GM19099 (cell line): ENCODE measurements around the gene SLC29A2.

Experiments
- POLR2A ChIP-seq: IDR thresholded peaks from 3 replicates; pipeline ENCODE4 v1.6.1; 2011; ENCODE audit warnings: low read depth; ENCODE audit not compliant: insufficient read length; ENCODE audit errors: extremely low read depth

The SLC29A2 gene

DNA sequence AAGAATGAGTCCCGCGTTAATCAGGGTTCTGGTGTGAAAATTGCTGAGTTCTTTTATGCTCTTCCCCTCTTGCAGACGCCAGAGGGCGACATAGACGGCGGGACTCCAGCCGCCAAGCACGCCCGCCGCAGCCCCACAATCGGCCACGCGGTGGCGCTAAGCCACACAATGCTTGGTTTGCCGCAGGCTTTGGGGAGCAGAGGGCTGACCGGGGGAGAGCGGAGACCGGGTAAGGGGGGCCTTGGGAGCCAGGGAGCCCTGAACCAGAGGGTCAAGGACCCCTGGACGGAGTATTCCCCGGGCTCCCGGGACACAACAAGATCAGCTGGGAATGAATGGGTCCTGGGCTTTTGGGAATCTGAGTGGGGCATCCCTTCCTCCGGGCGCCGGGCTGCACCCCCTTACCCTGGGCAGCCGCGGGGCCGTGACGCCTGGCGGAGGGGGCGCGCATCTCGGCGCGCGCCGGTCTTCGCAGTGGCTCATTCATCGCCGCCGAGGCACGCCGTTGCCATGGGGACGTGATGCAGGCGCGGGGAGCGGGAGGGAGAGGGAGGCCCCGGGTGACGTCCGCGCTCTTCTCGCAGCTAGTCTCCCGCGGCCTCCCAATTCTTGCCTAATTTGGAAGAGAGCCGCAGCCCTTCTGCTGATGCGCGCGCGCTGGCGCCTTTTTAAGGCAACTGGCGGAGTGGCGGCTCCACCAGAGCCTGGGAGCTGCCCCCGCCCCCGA is 37.1 kb upstream of the SLC29A2 start:
- no peak for TF ChIP-seq POLR2A

DNA sequence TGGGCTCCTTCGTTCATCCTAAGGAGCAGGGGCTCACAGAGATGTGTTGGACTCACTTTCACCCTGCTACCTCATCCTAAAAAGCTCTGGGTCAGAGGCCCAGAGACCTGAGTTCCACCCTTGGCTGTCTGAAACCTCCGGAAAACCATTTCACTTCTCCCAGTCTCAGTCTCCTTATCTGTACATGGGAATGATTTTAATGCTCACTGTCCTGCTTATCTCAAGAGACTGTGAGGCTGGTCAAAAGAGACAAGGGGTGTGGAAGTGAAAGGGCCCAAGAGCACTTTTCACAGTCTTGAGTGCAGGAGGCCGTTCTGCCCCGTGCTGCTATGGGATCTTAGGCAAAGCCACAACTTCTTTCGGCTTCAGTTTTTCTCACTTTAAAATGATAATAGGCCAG is 36.1 kb upstream of the SLC29A2 start:
- TF ChIP-seq POLR2A = no peak

DNA sequence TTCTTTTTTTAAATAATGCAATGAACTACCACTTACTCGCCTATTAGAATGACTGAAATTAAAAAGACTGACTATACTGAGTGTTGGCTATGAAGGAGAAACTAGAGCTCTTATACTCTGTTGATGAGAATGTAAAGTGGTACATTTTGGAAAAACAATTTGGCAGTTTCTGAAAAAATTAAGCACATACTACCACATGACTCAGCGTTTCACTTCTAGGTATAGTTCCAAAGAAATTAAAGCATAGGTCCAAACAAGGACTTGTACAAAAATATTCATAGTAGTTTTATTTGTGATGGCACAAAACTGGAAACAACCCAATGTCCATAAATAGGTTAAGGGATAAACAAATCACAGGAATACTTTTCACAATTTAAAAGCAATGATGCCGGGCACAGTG is 22.4 kb upstream of the SLC29A2 start:
- TF ChIP-seq POLR2A = no peak

DNA sequence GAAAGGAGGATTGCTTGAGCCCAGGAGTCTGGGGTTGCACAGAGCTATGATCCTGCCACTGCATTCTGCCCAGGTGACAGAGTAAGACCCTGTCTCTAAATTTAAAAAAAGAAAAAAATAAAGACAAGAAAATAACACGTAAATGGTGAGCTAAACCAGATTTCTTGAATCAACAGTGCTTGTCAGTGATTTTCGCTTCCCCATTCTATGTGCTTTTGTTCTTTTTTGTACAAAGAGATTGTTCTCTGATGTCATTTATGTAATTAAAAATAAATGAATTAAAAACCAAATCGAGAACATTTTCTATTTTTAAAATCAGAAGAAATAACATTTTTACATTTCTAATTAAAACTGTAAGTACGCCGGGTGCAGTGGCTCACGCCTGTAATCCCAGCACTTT is 19.8 kb upstream of the SLC29A2 start:
- no peak for TF ChIP-seq POLR2A

DNA sequence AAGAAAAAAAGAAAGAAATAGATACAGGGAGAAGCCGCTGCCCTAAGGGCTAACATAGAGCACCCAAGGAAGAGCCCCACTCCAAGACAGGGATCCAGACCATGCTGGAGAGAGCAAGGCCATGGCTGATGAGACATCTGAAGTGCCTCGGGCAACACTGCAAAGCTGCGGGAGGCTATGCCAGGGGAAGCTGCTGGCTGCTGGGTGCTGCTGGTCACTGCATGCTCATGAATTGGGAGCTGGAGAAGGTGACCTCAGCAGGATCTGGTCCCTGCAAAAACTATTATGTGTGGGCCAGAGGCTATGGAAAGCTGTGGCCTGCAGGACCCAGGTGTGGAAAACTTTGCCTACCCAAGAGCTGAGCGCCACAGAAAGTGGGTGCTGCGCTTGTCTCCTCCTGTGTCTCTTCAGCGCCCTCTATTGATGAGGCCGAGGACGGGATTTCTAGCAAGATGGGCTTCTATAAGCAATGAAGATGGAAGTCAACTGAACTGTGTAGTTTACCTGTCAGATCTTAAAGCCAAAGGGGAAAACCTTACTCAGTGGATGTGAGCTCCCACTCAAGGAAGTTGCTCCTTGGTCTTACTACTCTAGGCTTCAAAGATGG is 17.3 kb upstream of the SLC29A2 start:
- no peak for TF ChIP-seq POLR2A

DNA sequence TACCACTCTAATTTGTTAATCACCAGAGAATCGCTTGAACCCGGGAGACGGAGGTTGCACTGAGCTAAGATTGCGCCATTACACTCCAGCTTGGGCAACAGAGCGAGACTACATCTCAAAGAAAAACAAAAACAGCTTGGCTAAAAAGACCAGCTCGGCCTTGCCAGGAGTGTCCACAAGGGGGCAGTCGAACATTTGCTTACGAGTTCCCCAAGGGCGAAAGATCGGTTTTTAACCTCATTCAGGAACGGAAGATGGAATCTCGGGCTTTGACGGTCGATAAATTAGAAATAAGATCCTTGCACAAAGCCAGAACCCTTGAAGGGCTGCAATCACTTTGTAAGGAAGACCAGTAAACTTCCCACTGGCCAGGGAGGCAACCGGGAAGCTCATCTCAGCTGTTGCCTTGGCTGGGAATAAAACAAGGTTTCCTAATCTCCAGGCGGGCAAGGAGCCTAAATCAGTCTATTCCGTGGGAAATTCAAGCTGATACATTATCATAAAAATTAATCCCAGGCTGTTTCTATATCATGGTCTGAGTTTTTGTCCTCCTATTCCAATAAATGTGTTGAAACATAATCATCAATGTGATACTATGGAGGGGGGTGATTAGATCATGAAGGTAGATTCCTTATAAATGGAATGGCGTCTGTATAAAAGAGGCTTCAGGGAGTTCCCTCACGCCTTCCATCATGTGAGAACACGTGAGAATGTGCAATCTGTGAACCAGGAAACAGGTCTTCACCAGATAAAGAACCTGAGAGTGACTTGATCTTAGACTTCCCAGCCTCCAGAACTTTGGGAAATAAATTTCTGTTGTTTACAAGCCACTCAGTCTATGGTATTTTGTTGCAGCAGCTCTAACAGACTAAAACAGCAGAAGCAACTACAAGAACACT is 14.9 kb upstream of the SLC29A2 start:
- no peak for TF ChIP-seq POLR2A

DNA sequence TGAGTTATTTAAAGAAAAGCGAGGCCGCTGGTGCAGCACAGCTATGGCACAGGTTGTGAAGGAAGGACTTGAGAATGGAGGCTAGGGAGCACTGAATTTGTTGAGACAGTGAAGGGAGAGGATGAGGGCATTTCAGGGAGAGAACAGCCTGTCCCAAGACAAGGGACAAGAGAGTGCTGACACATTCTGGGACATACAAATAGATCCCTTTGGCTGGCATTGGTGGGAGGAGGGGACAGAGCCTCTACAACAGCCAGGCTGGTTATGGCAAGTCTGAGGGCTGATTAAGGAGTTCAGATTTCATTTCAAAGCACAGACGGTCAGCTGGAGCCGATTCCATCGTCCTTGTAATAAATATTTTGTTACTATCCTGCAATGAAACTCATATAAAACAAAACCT is 1.7 kb upstream of the SLC29A2 start:
- TF ChIP-seq POLR2A = no peak

DNA sequence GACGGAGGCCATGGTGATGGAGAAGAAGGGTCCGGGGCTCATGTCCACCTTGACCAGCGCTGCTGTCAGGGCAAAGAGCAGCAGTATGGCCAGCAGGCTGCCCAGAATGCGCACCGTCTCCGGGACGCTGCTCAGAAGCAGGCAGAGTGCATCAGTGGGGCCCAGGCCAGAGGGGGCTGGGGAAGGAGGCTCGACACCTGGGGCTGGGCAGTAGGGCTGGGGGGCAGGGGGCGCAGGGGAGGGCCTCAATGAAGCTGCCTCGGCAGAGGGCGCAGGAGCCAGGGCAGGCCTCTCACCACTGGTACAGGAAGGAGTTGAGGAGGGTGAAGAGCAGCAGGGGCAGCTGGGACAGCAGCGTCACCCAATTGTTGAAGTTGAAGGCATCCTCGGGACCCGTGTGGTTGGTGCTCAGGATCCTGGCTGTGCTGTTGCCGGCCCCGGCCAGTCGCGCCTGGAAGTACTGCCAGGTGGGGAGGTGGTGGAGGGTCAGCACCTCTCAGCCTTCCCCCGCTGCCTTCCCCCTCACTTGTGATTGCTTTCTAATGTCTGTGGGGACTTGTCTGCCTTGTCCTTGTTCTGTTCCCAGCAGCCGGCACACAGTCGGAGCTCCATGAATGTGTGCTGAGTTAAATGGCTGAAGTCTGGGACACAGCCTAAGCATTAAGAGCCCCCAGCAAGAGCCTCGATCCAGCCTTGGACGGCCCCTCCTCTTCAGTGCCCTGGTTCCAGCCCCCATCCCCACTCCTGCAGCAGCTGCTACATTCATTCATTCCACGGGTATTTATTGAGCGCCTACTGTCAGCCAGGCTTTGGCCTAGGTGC is 2.3 kb downstream of the SLC29A2 start:
- TF ChIP-seq POLR2A = no peak

DNA sequence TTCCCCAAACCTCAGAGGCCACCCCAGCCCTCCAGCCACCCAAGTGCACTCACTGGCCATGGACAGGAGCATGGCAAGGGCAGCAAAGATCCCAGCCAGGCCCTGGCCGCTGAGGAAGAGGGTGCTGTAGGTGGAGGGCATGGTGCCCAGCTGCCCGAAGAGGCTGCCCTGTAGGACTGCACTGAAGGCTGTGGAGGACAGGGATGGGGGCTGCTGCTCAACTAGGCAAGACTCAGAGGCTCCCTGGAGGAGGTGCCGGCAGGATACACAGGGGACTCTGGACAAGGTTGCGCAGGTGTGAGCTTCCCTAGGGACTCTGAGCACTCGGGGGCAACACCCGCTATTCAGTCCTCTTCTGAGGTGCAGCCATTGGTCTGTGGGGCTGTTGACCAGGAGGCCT is 3.1 kb downstream of the SLC29A2 start:
- TF ChIP-seq POLR2A = no peak

DNA sequence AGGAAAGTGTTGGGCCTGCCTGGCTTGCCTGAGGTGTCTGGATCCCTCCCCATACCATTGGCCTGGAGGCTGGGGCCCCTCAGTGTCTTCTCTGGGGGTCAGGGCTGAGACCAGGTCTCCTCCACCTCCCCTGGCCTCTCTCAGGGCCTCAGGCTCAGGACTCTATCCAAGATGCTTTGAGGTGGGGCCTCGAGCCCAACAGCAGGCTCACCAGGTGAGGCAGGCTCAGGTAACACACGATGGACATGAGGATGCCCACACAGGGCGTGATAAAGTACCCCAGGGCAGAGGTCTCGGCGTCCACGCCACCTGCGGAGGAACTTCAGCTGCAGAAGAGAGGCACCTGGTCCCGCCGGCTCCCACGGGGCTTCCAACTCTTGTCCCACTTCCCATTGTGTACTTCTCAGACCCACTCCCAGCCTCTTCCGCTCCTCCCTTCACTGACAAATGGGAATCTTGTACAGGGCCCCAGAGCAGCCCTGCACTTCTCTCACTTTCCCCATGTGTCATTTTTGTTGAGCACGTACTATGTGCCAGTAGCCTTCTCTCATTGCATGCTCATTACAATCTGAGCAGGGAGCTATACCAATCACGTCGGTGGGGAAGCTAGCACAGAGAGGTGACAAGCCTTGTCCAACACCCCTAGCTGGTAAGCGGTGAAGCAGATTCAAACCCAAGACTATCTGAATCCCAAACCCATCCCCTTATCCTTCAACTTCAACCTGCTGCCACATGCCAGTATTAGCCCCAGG is 3.8 kb downstream of the SLC29A2 start:
- TF ChIP-seq POLR2A = no peak

DNA sequence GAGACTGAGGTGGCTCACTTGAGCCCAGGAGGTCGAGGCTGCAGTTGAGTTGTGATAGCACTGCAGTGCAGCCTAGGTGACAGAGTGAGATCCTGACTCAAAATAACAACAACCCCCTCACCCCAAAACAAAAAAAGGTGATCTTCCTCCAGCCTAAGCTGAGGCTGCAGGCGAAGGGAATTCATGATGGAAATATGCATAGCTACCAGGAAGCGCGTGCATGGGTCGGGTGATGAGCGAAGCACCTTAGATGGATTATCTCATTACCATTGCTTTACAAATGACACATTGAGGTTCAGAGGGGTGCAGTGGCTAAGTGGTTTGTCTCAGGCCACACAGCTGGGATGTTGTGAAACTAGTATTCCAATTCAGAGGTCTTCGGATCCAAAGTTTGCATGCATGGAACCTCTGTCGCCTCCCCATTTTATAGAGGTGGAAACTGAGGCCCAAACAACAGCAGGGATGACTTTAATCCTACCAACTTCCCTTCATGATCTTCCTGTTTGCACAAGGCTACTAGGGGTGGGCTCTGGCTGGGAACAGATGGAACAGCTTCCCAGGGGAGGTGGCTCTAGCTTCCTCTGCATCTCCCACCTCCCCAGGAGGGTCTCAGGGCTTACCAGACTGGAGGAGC is 4.6 kb downstream of the SLC29A2 start:
- TF ChIP-seq POLR2A = no peak

DNA sequence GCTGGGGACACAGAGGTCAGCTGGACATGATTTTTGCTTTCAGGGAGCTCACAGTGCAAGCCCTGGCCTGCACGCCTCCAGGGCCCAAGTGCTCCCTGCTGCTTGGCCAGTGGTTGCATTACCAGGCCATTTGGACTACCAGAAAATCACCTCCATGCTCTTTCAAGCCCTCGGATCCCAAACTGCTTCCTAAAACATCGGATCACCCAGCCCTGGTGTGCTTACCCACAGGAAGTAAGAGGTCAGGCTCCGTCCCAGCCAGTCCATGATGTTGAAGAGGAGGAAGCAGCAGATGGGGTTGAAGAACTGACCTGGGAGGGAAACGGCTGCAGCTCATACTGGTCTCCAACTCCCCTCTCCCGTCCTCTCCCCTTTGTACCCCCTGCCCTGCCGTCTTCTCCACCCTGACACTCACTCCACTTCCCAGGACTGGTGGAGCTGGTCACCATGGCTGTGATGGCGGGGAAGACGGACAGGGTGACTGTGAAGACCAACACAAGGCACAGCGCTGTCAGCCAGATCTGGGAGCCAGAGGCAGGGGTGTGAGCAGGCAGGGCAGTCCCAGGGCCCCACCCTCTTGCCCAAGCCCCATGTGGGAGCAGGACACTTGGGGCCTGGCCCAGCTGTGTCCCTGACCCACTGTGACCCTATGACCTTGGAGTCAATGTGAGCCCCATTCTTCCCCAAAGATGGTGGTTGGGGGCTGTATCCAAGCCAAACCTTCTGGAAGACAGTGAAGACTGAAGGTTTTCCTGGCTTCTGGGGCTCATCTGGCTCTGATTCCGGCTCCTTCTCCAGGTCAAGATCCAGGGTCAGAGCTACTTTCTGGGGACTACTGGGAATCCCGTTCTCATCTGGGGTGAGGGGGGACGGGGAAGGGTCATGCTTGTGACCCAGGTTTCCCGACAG is 5.6 kb downstream of the SLC29A2 start:
- TF ChIP-seq POLR2A = no peak

DNA sequence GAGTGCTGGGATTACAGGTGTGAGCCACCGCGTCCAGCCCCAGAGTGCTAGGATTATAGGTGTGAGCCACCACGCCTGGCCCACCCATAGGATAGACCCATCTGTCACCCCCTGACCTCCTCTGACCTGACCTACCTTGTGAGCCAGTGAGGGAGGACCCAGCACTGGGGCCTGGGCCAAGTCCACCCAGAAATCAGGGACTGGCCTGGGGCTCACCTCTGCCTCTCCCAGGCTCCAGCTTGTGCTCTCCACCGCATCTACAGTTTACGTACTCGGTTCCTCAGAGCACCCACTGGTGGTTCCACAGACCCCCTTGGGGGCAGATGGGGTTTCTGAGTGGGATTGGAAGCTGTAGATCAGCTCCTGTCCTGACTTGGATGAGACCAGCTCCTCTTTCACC is 6.4 kb downstream of the SLC29A2 start:
- no peak for TF ChIP-seq POLR2A
